K562 (cell line): ENCODE measurements around the gene MAML3. TPM values are rescaled to one million over a fixed set of nuclear protein-coding genes. Genes with fewer than 3 reads are reported as not detected.

Source experiments
- ATAC-seq: fragments of 200-7000 bp; cut with Tn5 transposase; 3 replicates; pipeline ENCODE4 v1.9.1; 2020; ENCODE audit warnings: moderate library complexity
- BruUV-seq: library from RNA; stranded (reverse); fragments of 400-500 nt; replicated peaks from 2 replicates; lab custom pipeline; 2021; lab: Mats Ljungman, UMichigan
- CTCF ChIA-PET: fragments of 300-600 bp; formaldehyde crosslinking; extraction: SDS; loops from one replicate; lab custom pipeline; 2021; ENCODE audit warnings: low intra/inter-chr PET ratio; lab: Yijun Ruan, JAX
- POLR2A ChIA-PET: fragments of 300-600, 350-650 bp; sonication (Branson Sonifier 250); formaldehyde crosslinking; extraction: SDS; loops from one replicate; lab custom pipeline; 2021; ENCODE audit warnings: antibody characterized with exemption, inconsistent platforms; lab: Yijun Ruan, JAX
- DNase-seq, 4 experiments: peaks; one replicate each; pipeline versions ENCODE4 v3.0.0 to v3.0.0-alpha.2; 2011 to 2018; ENCODE audit warnings: low spot score in 3 of 4, mixed read lengths in 3 of 4; ENCODE audit errors: extremely low read depth in 1 of 4
- FAIRE-seq: peaks from 2 replicates; lab custom pipeline; 2011; peaks lifted over from hg19 to GRCh38; lab: Jason Lieb, UNC
- H2AFZ ChIP-seq: 2 replicates; pipeline ENCODE4 v1.6.0; 2011; ENCODE audit warnings: low read depth, low read length, control low read depth, inconsistent platforms
- H3K27ac ChIP-seq: fragments of 200-600 bp; 3 replicates; pipeline ENCODE4 v1.8.0; 2011; ENCODE audit warnings: low read depth, mild to moderate bottlenecking, control low read depth, inconsistent platforms, low read length, moderate library complexity, mixed read lengths; ENCODE audit errors: extremely low read depth
- H3K27me3 ChIP-seq, 2 experiments: fragments of 300-600 bp in 1 of 2; 2 replicates in 1 of 2; 3 replicates in 1 of 2; pipeline versions ENCODE4 v1.6.0 to v1.8.0; 2011; ENCODE audit warnings: inconsistent platforms in 2 of 2, low read length in 2 of 2, mild to moderate bottlenecking in 1 of 2, mixed read lengths in 1 of 2, moderate library complexity in 1 of 2; ENCODE audit not compliant: control insufficient read depth in 2 of 2, insufficient read depth in 2 of 2
- H3K36me3 ChIP-seq: fragments of 300-600 bp; 3 replicates; pipeline ENCODE4 v1.8.0; 2011; ENCODE audit warnings: mild to moderate bottlenecking, low read length, inconsistent platforms; ENCODE audit not compliant: control insufficient read depth, insufficient read depth
- H3K4me1 ChIP-seq, 2 experiments: fragments of 200-600 bp in 1 of 2; replicated peaks in 1 of 2; 2 replicates in 1 of 2; 3 replicates in 1 of 2; pipeline versions ENCODE4 v1.5.1 to v1.8.0; 2011; ENCODE audit warnings: inconsistent platforms in 2 of 2, low read length in 2 of 2, mild to moderate bottlenecking in 1 of 2, mixed read lengths in 1 of 2, moderate library complexity in 1 of 2; ENCODE audit not compliant: control insufficient read depth in 2 of 2, insufficient read depth in 2 of 2
- H3K4me2 ChIP-seq: 2 replicates; pipeline ENCODE4 v1.6.1; 2011; ENCODE audit warnings: low read length, control low read depth, inconsistent platforms, mixed read lengths; ENCODE audit not compliant: insufficient read depth
- H3K4me3 ChIP-seq: fragments of 200-600 bp; sonication (generic), shearing (Covaris generic); 2 replicates; pipeline ENCODE4 v1.5.1; 2016; ENCODE audit warnings: control low read depth, inconsistent platforms
- H3K79me2 ChIP-seq: fragments of 200-600 bp; 3 replicates; pipeline ENCODE4 v1.8.0; 2011; ENCODE audit warnings: low read length, inconsistent platforms; ENCODE audit not compliant: control insufficient read depth, insufficient read depth
- H3K9ac ChIP-seq, 2 experiments: 2 replicates each; pipeline versions ENCODE4 v1.6.0 to v1.6.1; 2011; ENCODE audit warnings: low read depth in 2 of 2, low read length in 2 of 2, control low read depth in 1 of 2, inconsistent platforms in 1 of 2, mild to moderate bottlenecking in 1 of 2, mixed read lengths in 1 of 2; ENCODE audit not compliant: insufficient read depth in 1 of 2
- H3K9me1 ChIP-seq: one replicate; pipeline ENCODE4 v1.6.0; 2011; ENCODE audit warnings: inconsistent platforms, mild to moderate bottlenecking, low read length, moderate library complexity; ENCODE audit not compliant: control insufficient read depth, insufficient read depth
- H3K9me3 ChIP-seq: replicated peaks from 2 replicates; pipeline ENCODE4 v1.5.1; 2011; ENCODE audit warnings: low read depth, low read length, inconsistent platforms; ENCODE audit not compliant: control insufficient read depth, insufficient read depth
- H4K20me1 ChIP-seq: replicated peaks from 2 replicates; pipeline ENCODE4 v1.6.1; 2011; ENCODE audit warnings: low read length, inconsistent platforms, mixed read lengths; ENCODE audit not compliant: control insufficient read depth, insufficient read depth
- CBFA2T2 ChIP-seq: fragments of 450-650 bp; conservative IDR thresholded peaks from 2 replicates; pipeline ENCODE4 v1.6.1; 2017; ENCODE audit warnings: mild to moderate bottlenecking
- CEBPB ChIP-seq: fragments of 450-650 bp; IDR thresholded peaks from 2 replicates; pipeline ENCODE4 v1.6.1; 2016; ENCODE audit warnings: missing genetic modification characterization, missing compliant biosample characterization
- CREB1 ChIP-seq, 2 experiments: sonication (generic) in 1 of 2; formaldehyde crosslinking in 1 of 2; IDR thresholded peaks; 2 replicates each; pipeline versions ENCODE4 v1.6.1 to v1.8.0; 2012 to 2022; ENCODE audit warnings: inconsistent platforms in 1 of 2, mild to moderate bottlenecking in 1 of 2, missing genetic modification reagents in 1 of 2, moderate library complexity in 1 of 2
- DPF2 ChIP-seq: fragments of 450-650 bp; IDR thresholded peaks from 2 replicates; pipeline ENCODE4 v1.6.1; 2016
- HNRNPUL1 ChIP-seq: fragments of 200-400 bp; formaldehyde crosslinking; IDR thresholded peaks from 2 replicates; pipeline ENCODE4 v1.6.1; 2017; ENCODE audit warnings: low read length
- KDM2B ChIP-seq: fragments of 250-450 bp; sonication (Bioruptor Pico); IDR thresholded peaks from 2 replicates; pipeline ENCODE4 v1.8.0; 2021; ENCODE audit warnings: mild to moderate bottlenecking, moderate library complexity
- MECOM ChIP-seq: fragments of 250-450 bp; sonication (Bioruptor Pico); IDR thresholded peaks from 2 replicates; pipeline ENCODE4 v1.8.0; 2022; ENCODE audit warnings: inconsistent platforms
- MTF1 ChIP-seq: fragments of 250-450 bp; sonication (Bioruptor Pico); IDR thresholded peaks from 2 replicates; pipeline ENCODE4 v1.9.0; 2021; ENCODE audit warnings: moderate library complexity, mild to moderate bottlenecking, inconsistent platforms, borderline replicate concordance
- NFIX ChIP-seq: fragments of 250-450 bp; sonication (Bioruptor Pico); IDR thresholded peaks from 2 replicates; pipeline ENCODE4 v1.4.0; 2020; ENCODE audit warnings: low read depth, mild to moderate bottlenecking, moderate library complexity
- NRF1 ChIP-seq, 2 experiments: fragments of 450-650 bp; IDR thresholded peaks in 1 of 2; conservative IDR thresholded peaks in 1 of 2; 2 replicates each; pipeline ENCODE4 v1.6.1; 2014; ENCODE audit warnings: mild to moderate bottlenecking in 2 of 2
- PTBP1 ChIP-seq: fragments of 200-400 bp; formaldehyde crosslinking; IDR thresholded peaks from 2 replicates; pipeline ENCODE4 v1.6.1; 2017; ENCODE audit warnings: low read depth, low read length
- RBM17 ChIP-seq: fragments of 200-400 bp; formaldehyde crosslinking; IDR thresholded peaks from 2 replicates; pipeline ENCODE4 v1.6.1; 2017; ENCODE audit warnings: low read depth, mild to moderate bottlenecking, low read length, borderline replicate concordance
- ZNF174 ChIP-seq: fragments of 250-450 bp; sonication (Bioruptor Pico); IDR thresholded peaks from 2 replicates; pipeline ENCODE4 v1.4.0; 2020; ENCODE audit warnings: mild to moderate bottlenecking
- ZNF224 ChIP-seq: sonication (generic); formaldehyde crosslinking; IDR thresholded peaks from 2 replicates; pipeline ENCODE4 v1.8.0; 2022; ENCODE audit warnings: mild to moderate bottlenecking, missing genetic modification reagents
- ZNF282 ChIP-seq: sonication (generic); formaldehyde crosslinking; IDR thresholded peaks from 2 replicates; pipeline ENCODE4 v1.8.1; 2023; ENCODE audit warnings: missing genetic modification reagents
- ZNF324 ChIP-seq: fragments of 250-450 bp; sonication (Bioruptor Pico); IDR thresholded peaks from 2 replicates; pipeline ENCODE4 v1.4.0; 2020; ENCODE audit warnings: mild to moderate bottlenecking
- ZNF586 ChIP-seq: fragments of 450-650 bp; formaldehyde crosslinking; conservative IDR thresholded peaks from 2 replicates; pipeline ENCODE4 v1.4.0; 2020; ENCODE audit warnings: mild to moderate bottlenecking, moderate library complexity
- WGBS: fragments of 100-300 bp; shearing (Covaris generic); methylation state at CpG from one replicate; pipeline ENCODE4 v1.1.6; 2016; ENCODE audit warnings: low coverage, mixed read lengths; ENCODE audit not compliant: insufficient coverage; ENCODE audit errors: missing lambda C conversion rate; 5-methylcytosine and 5-hydroxymethylcytosine counted together
- in situ Hi-C: fragments of 300-500 bp; cut with MboI; formaldehyde crosslinking; loops from 4 replicates; pipeline ENCODE4 v1.15.0; 2018; ENCODE audit warnings: inconsistent platforms, mixed read lengths
- intact Hi-C: fragments of 100-400 bp; cut with micrococcal nuclease; formaldehyde crosslinking; loops from 2 replicates; pipeline ENCODE4 v1.14.2; 2022
- polyA plus RNA-seq, 8 experiments: library from polyadenylated mRNA; depleted of rRNA in 4 of 8; stranded (reverse) in 5 of 8; unstranded in 3 of 8; fragments of >200 nt; fragmentation: Nextera tagmentation in 2 of 8; fragmentation: Illumina TruSeq in 1 of 8; extraction: Ambion mirVana in 2 of 8; extraction: Trizol in 1 of 8; gene quantifications; 2 replicates each; pipeline versions ENCODE4 v1.2.1 to v1.2.3, GENCODE V29; 2011 to 2014; ENCODE audit warnings: inconsistent platforms in 1 of 8, missing spikeins in 1 of 8
- total RNA-seq, 7 experiments: library from RNA; depleted of rRNA in 6 of 7; stranded (reverse); fragments of >200 nt in 6 of 7; fragmentation: Illumina TruSeq in 2 of 7; extraction: Trizol in 2 of 7; gene quantifications; 2 replicates each; pipeline versions ENCODE4 v1.2.1 to v1.2.3, GENCODE V29; 2011 to 2021; ENCODE audit warnings: low replicate concordance in 1 of 7

MAML3 gene
- total and polyA plus RNA-seq, 9 of the 15 experiments (the other 6 are each of a cell fraction or from before 2014, with no cell fraction given), result 0.01 to 0.55 (median 0.25) TPM

GRCh38 chr4:139977838-139978609 is 176.0 kb downstream of the MAML3 start:
- no peak overlapping the region for H3K27ac ChIP-seq
- H4K20me1 ChIP-seq, result no peaks in the 10 kb centered on the region
- no peaks in the 10 kb centered on the region for H3K27me3 ChIP-seq
- CTCF ChIA-PET, result no interaction called here
- intact Hi-C loops, result no loop called here
- BruUV-seq, result no TSS peak
- no peak overlapping the region for H3K4me2 ChIP-seq
- no peaks in the 10 kb centered on the region for H3K9me1 ChIP-seq
- 0% methylated on average over 3 of the region's 3 CpGs for WGBS
- TF ChIP-seq CEBPB (tag), result no peak
- no peak for TF ChIP-seq NFIX (CRISPR knock-in tag)
- no peak for TF ChIP-seq ZNF174 (CRISPR knock-in tag)
- no peak for TF ChIP-seq KDM2B (CRISPR knock-in tag)
- no peak for TF ChIP-seq ZNF282 (CRISPR knock-in tag)
- TF ChIP-seq HNRNPUL1, result no peak
- TF ChIP-seq RBM17, result no peak
- TF ChIP-seq CREB1 (IDR thresholded peaks at IDR 0.05), result no peak
- no peak for TF ChIP-seq CREB1 (CRISPR knock-in tag; IDR thresholded peaks at IDR 0.05)
- TF ChIP-seq ZNF324 (CRISPR knock-in tag), result no peak
- TF ChIP-seq MECOM, result no peak
- TF ChIP-seq DPF2, result no peak
- no peak for TF ChIP-seq ZNF224 (CRISPR knock-in tag)
- TF ChIP-seq NRF1 (conservative IDR thresholded peaks at IDR 0.05 in 1 of 2, IDR thresholded peaks at IDR 0.05 in 1 of 2), result no peak
- no peak for TF ChIP-seq PTBP1
- no peak for TF ChIP-seq ZNF586 (CRISPR knock-in tag)
- no peak for TF ChIP-seq MTF1
- TF ChIP-seq CBFA2T2, result no peak
- TF ChIP-seq, all 486 proteins: peak for 0
- no peak for FAIRE-seq
- H3K36me3 ChIP-seq, result no peaks in the 10 kb centered on the region
- no peak overlapping the region for H3K4me3 ChIP-seq
- ATAC-seq, result no peak
- POLR2A ChIA-PET, result interaction anchor here (0.7 kb wide), 1 partner anchor 162 kb away, joined by 4 read pairs; no protein-coding TSS in a partner anchor
- no peaks in the 10 kb centered on the region for H3K9me3 ChIP-seq
- no peak overlapping the region for H2AFZ ChIP-seq
- no peaks in the 10 kb centered on the region for H3K79me2 ChIP-seq
- in situ Hi-C loops, result no loop called here
- no peaks in the 10 kb centered on the region; a peak in 1 of 5 replicates for H3K4me1 ChIP-seq
- no peak overlapping the region for H3K9ac ChIP-seq
- no peak for DNase-seq
